ENCODE measurements around the gene HBEGF. TPM values are rescaled to one million over a fixed set of nuclear protein-coding genes. Genes with fewer than 3 reads are reported as not detected.
A peak's percentile ranks its signal among the peaks of the same experiment; 100 is the strongest.

Gene HBEGF
- polyA plus RNA-seq, 1 donor (not counting 4 experiments of a cell fraction or from before 2014, with no cell fraction given) = 53.1 TPM

DNA sequence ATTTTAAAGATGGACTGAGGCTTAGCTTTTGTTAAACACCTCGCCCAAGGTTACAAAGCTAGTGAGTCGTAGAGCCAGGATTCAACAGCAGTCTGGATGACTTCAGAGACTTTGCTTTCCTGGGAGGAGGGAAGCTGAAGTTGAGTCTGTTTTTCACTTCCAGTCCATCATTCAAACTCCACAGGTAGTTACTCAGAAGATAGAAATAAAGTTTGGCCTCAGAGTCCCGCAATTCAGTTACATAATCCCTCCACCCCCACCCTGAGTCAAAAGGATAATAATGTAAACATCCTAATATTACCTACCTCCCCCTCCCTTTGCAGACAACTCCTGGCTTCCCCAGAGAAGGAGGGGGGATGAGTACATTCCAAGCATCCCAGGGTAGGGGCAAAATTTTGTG lies 8.1 kb downstream of the HBEGF start:
- DNase-seq (ENCODE audit: low read depth, low spot score) = no peak
- peaks cover 15% of the 10 kb centered on the region for H4K20me1 ChIP-seq (ENCODE audit: control insufficient read depth, extremely low read depth, insufficient read depth, low read length)
- peak overlapping the region; percentile 48 for H3K4me2 ChIP-seq (ENCODE audit: control insufficient read depth, extremely low read depth, insufficient read depth, low read depth, low read length)
- no peaks in the 10 kb centered on the region for H3K27me3 ChIP-seq (ENCODE audit: control insufficient read depth, extremely low read depth, insufficient read depth, low read length)
- peak overlapping the region in 1 of 3 experiments; percentile 21 for H3K4me3 ChIP-seq (ENCODE audit: control insufficient read depth in 2 of 3, extremely low read depth in 1 of 3, insufficient read depth in 2 of 3, low read depth in 1 of 3, low read length in 3 of 3)
- peaks cover 37% of the 10 kb centered on the region for H3K79me2 ChIP-seq (ENCODE audit: control insufficient read depth, insufficient read depth, low read length)
- H3K9me1 ChIP-seq (ENCODE audit: control insufficient read depth, extremely low read depth, insufficient read depth, low read length) = peaks cover 14% of the 10 kb centered on the region
- H3K27ac ChIP-seq (ENCODE audit: control insufficient read depth, insufficient read depth, low read length) = peak overlapping the region; percentile 47
- peak; percentile 61 for FAIRE-seq
- H3K9ac ChIP-seq (ENCODE audit: control insufficient read depth, extremely low read depth, insufficient read depth, low read length) = no peak overlapping the region
- no peak overlapping the region for H2AFZ ChIP-seq (ENCODE audit: control insufficient read depth, low read length)
- peaks cover 58% of the 10 kb centered on the region for H3K4me1 ChIP-seq (ENCODE audit: control insufficient read depth, extremely low read depth, insufficient read depth, low read length)
- H3K36me3 ChIP-seq (ENCODE audit: control insufficient read depth in 2 of 2, extremely low read depth in 1 of 2, insufficient read depth in 2 of 2, low read length in 2 of 2) = peaks cover 43 to 76% of the 10 kb centered on the region in 2 experiments
- dilution Hi-C loops (cut with MboI; ENCODE audit: extremely low pct_ligation_motif_present, low sequenced_read_pairs) = no loop called here
- TF ChIP-seq EZH2 (IDR thresholded peaks at IDR 0.05; ENCODE audit: low read length) = no peak
- TF ChIP-seq, protein P1, sequence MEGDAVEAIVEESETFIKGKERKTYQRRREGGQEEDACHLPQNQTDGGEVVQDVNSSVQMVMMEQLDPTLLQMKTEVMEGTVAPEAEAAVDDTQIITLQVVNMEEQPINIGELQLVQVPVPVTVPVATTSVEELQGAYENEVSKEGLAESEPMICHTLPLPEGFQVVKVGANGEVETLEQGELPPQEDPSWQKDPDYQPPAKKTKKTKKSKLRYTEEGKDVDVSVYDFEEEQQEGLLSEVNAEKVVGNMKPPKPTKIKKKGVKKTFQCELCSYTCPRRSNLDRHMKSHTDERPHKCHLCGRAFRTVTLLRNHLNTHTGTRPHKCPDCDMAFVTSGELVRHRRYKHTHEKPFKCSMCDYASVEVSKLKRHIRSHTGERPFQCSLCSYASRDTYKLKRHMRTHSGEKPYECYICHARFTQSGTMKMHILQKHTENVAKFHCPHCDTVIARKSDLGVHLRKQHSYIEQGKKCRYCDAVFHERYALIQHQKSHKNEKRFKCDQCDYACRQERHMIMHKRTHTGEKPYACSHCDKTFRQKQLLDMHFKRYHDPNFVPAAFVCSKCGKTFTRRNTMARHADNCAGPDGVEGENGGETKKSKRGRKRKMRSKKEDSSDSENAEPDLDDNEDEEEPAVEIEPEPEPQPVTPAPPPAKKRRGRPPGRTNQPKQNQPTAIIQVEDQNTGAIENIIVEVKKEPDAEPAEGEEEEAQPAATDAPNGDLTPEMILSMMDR (optimal IDR thresholded peaks at IDR 0.05 in 1 of 3, IDR thresholded peaks at IDR 0.05 in 1 of 3, conservative IDR thresholded peaks at IDR 0.05 in 1 of 3; ENCODE audit: extremely low read depth in 1 of 3, insufficient read depth in 2 of 3, low read length in 3 of 3) = no peak
- no peaks in the 10 kb centered on the region for H3K9me3 ChIP-seq (ENCODE audit: control insufficient read depth, low read depth, low read length)

DNA sequence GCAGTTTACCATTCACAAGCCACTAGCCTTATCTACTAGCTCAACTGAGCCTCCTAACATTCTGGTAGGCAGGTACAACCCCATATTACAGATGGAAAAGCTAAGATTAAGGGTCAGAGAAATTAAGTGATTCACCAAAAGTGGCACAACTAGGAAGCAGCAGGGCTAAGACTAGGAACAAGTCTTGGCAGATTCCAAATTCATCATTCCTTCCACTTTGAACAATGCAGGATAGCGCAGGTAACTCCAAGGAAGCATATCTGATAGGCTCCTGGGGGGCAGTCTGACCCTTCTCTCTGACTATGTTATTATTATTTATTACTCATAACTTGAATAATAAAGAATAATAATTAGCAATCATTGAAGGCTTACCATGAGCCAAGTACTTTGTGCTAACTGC lies 8.5 kb downstream of the HBEGF start:
- dilution Hi-C loops (cut with MboI; ENCODE audit: extremely low pct_ligation_motif_present, low sequenced_read_pairs) = no loop called here
- H4K20me1 ChIP-seq (ENCODE audit: control insufficient read depth, extremely low read depth, insufficient read depth, low read length) = peaks cover 15% of the 10 kb centered on the region
- H3K9me3 ChIP-seq (ENCODE audit: control insufficient read depth, low read depth, low read length) = no peaks in the 10 kb centered on the region
- peak overlapping the region; percentile 48 for H3K4me2 ChIP-seq (ENCODE audit: control insufficient read depth, extremely low read depth, insufficient read depth, low read depth, low read length)
- H3K36me3 ChIP-seq (ENCODE audit: control insufficient read depth in 2 of 2, extremely low read depth in 1 of 2, insufficient read depth in 2 of 2, low read length in 2 of 2) = peaks cover 45 to 76% of the 10 kb centered on the region in 2 experiments
- H3K27me3 ChIP-seq (ENCODE audit: control insufficient read depth, extremely low read depth, insufficient read depth, low read length) = no peaks in the 10 kb centered on the region
- H3K27ac ChIP-seq (ENCODE audit: control insufficient read depth, insufficient read depth, low read length) = peak overlapping the region; percentile 47
- H3K9me1 ChIP-seq (ENCODE audit: control insufficient read depth, extremely low read depth, insufficient read depth, low read length) = peaks cover 15% of the 10 kb centered on the region
- no peak overlapping the region for H3K4me3 ChIP-seq (ENCODE audit: control insufficient read depth in 2 of 3, extremely low read depth in 1 of 3, insufficient read depth in 2 of 3, low read depth in 1 of 3, low read length in 3 of 3)
- H3K79me2 ChIP-seq (ENCODE audit: control insufficient read depth, insufficient read depth, low read length) = peaks cover 34% of the 10 kb centered on the region
- DNase-seq (ENCODE audit: low read depth, low spot score) (no peak), FAIRE-seq (peak; percentile 71)
- no peak overlapping the region for H3K9ac ChIP-seq (ENCODE audit: control insufficient read depth, extremely low read depth, insufficient read depth, low read length)
- no peak for TF ChIP-seq EZH2 (IDR thresholded peaks at IDR 0.05; ENCODE audit: low read length)
- TF ChIP-seq, protein P1 (optimal IDR thresholded peaks at IDR 0.05 in 1 of 3, IDR thresholded peaks at IDR 0.05 in 1 of 3, conservative IDR thresholded peaks at IDR 0.05 in 1 of 3; ENCODE audit: extremely low read depth in 1 of 3, insufficient read depth in 2 of 3, low read length in 3 of 3) = no peak
- peaks cover 53% of the 10 kb centered on the region for H3K4me1 ChIP-seq (ENCODE audit: control insufficient read depth, extremely low read depth, insufficient read depth, low read length)
- H2AFZ ChIP-seq (ENCODE audit: control insufficient read depth, low read length) = no peak overlapping the region

All from keratinocyte (primary cell).